Stimulated activated CD4-positive, alpha-beta T cell treated with anti-CD3 and anti-CD28 coated beads, Interleukin-4, amount 100 ng/mL, for 4 hours (primary cell): ENCODE results near the gene CUBN.
"Not testable (repeated sequence)": the region's sequence is repeated elsewhere in the genome, so short reads cannot be mapped to it uniquely, and the experiment has no call there.

Experiments used
- DNase-seq, 2 experiments: peaks; one replicate each; pipeline ENCODE4 v3.0.0-alpha.2; 2020

The CUBN gene

DNA sequence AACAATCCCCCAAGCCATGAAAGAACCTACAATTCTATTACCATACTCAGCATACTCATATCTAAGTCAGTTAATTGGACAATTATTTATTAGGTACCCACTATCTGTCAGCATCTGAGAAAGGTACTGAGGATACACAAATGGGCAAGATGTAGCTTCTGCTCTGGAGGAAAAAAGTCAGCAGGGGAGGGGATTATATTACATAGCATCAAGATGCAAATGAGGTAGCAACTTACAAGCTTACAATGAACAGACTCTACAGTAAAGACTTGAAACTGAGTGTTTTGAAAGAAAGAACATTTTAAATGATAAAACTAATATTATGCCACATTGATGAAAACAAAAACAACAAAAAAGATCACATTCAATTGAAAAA lies 10.8 kb upstream of the CUBN start:
- DNase-seq, result no peak

DNA sequence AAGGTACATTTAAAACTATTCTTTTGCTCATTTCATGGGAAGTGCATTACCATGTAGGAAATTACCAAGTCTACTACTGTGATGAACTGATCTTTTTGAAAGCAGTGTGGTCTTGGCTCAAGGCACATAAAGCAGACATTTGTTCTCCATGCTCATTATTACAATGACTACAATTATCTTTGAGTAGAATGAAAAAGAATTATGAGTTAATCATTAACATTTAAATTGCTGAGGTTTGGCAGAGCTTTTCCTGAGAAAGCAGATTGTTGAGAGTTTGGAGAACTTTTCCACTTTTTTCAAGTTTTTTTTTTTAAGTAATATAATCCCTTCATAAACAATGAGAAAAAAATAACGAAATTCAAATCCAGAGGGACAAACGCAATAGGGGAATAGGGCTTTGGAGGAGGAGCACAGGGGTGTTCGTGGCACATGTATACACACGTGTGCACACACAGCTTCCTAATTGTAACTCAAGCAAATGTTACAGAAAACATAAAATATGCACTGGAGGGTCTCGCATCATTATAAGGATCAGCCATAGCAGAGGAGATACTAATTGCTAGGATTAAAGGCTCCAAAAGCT lies 8.9 kb upstream of the CUBN start:
- no peak for DNase-seq

DNA sequence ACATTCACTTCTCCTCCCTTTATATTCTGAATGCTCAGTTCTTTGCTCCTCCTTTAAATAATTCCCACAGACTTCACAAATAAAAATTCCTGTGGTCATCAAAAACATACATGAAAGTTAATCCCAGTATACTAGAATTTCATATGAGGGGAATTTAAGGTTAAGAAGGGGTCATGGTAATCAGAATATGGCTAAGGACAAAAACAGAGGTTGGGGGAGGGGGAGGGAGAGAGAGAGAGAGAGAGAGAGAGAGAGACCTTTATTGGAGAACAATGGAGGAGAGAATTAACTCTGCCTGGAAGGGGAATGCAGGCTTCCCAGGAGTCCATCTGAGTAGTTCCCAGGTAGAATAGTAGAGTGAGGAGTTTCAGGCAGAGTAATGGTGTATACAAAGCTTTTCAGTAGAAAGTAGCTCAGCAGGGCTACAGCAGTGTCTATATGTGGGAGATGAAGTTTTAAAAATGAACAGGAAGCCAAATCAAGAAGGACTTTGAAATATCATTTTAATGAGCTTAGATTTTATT lies 5.2 kb upstream of the CUBN start:
- no peak for DNase-seq

DNA sequence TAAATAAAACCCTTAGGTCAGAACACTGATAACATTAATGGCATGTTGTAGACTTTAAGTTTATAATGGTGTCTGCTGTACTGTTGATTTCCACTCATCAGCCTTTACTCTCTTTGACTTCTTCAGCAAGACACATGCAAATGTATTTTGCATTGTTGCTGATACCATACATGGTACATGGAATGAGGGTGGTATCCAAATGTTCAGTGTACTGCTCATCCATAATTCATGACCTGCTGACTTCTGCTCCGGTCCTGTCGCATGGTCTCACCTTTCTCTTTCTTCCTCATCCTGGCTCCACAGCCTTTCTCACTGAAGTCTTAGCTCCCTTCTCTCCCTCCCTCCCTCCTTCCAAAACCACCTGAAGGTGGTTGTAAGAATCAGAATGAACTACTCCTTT lies 4.7 kb upstream of the CUBN start:
- DNase-seq, result no peak

- DNase-seq, result no peak
Observed at GRCh38 chr10:17128261-17128660, 1.4 kb downstream of the CUBN start.

DNA sequence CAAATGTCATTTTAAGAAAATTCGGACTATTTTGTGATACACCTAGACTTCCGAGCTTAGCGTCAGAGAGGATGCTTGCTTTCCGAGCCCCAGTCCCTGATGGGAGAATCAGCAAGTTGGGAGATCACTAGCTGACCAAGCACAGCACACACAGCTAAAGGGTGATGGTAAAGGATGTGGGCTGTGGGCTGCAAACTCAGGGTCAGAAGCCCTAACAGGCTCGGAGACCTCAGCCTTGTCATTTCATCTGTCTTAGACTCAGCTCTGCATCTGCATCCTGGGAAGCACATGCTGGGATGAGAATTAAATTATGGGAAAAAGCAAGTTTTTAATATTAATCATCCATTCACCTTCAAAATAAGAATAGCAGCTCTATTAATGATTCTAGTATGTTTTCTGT lies 3.3 kb downstream of the CUBN start:
- DNase-seq, result no peak

DNA sequence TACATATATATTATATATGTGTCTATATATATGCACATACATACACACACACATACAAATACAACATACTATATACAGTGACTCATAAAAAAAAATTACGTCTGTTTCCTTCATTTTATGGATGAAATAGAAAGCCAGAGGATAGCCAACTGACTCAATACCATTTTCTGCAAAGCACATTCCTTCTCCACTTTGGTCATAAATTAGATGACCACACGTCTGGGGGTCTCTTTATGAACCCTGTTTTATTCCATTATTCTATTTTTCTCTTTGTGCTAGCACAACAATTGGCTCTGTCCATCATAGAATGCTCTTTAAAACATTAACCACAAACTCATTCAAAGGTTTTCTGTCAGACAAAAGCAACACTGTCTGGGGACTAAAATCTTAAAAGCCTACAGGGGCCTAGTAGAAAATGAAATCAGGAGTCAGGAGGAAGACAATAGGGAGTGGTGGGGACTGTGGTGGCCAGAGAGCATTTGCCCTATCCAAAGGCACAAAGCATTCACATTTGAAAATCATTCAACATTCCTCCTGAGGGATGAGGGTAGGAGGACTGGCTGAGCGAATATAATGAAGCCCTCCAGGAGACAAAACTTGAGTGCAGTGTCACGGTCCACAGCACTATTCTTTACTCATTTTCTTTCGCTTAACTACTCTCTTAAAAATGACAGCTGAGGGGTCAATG lies 4.3 kb downstream of the CUBN start:
- DNase-seq, result no peak

DNA sequence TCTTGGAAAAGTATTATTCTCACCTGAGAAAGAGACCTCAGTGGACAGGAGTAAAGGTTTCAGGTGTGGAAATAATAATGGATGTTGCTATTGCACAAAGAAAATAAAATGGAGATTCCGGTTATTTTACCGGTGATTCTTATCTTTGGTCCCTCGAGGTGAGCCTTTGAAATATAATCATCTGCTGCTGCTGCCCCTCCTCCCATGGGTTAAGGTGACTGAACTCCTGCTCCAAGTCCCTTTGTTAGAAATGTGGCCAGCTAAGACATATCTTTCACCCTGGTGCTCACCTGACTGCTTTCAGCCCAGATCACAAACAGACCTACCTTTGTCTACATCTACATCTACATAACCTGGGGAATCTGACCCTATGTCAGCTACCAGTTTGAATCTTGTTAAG lies 5.7 kb downstream of the CUBN start:
- DNase-seq, result no peak

GRCh38 chr10:17122726-17123661 lies 6.6 kb downstream of the CUBN start:
- no peak for DNase-seq

DNA sequence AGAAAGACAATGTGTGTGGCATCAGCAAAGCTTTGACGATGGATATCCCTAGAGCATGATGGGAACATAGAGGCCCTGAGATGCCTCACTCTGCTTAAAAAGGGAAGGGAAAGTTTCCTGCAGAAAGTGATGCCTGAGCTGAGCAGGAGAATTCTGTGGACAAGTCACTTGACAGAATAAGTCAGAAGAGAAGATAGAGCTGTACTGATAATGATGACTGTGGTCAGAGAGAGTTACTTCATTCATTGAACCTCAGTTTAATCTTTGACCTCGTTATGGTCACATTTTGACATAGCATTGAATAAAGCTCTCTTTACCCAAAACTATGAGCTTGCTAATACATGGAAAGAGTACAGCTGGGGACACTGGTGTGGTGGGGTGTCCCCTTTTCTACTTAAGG lies 7.6 kb downstream of the CUBN start:
- no peak for DNase-seq

DNA sequence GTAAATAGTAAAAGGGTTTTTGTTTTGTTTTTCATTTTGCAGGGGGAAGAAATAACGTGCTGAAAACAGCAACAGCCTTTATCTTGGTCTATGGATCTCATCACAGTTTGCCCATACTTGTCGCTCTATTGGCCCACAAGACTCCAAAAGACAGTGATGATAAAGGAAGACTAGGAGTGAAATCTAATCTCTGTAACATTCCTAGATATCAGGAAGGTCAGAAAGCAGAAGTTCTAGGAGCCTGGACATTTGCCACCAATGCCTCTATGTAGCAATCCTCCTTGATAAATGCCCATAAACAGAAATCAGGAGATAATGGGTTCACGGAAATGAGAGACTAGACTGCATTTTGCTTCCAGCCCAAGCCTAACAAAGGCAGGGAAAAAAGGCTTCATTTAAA lies 8.9 kb downstream of the CUBN start:
- DNase-seq, result no peak

DNA sequence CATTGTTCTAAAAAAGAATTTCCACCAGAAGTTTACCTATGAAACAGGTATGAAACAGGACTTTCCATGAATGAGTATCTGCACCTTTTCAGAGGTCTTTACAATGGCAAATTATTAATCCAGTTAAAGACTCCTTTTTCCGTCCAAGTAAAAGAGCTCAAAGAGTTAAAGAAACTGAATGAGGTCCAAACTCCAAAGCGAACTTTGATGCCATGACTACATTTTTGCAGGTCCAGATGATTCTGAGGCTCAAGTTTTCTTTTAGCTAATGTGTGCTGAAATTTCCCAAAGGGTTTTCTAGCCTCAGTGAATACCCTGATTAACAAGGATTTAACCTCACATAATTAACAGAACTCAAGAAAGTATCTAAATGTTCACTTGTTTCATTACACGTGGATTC lies 9.8 kb downstream of the CUBN start:
- DNase-seq, result no peak

GRCh38 chr10:17116193-17116592 lies 13.4 kb downstream of the CUBN start:
- DNase-seq, result no peak

DNA sequence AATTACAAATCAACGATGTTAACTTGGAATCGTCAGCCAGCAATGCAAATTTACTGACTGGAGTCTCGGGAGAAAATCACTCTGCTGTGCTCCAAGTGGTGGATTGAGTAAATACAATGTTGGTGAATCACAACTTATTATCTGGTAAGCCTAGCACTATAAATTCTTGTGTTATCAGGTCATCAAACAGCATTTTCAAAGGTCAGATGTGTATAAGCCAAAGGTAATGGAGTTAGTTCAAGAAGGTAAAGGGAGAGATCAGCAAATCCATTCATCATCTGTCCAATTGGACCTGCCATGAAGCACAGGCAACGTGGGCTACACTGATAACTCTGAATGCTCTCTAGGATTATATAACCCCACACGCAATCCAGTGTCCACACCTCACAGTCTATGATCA lies 13.9 kb downstream of the CUBN start:
- no peak for DNase-seq

- not testable (repeated sequence) for DNase-seq
Observed at GRCh38 chr10:17114878-17115444, 14.7 kb downstream of the CUBN start.

DNA sequence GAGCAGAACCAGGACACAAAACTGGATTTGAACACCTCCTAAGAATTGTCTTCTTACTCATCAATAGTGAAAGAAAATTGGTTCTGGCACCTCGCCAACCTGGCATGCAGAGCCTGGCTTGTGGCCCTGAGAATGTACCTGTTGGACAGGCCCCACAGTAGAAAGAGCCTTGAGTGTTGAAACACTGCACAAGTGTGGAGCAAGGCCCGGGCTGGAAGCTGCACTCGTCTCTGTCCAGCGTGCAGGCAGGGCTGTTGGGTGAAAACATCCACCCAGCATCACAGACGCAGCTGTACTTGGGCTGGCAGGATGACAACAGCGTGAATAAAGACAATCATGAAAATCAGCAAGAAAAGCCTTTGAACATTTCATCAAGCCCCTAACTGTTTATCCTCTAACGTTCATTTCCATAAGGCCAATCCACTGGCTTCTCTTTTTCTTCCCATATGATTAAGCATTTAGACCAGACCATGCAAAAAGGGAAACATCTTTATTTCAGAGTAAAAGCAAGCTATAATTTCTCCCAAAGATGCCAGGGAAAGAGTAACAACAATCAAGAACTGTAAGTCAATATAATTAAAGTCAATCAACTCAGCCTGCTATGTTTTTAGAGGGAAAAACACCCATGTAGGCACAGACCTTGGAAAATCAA lies 15.6 kb downstream of the CUBN start:
- DNase-seq, result no peak

GRCh38 chr10:17113346-17113745 lies 16.3 kb downstream of the CUBN start:
- DNase-seq, result no peak

- DNase-seq, result no peak
Observed at GRCh38 chr10:17112566-17112965, 17.0 kb downstream of the CUBN start.

GRCh38 chr10:17109475-17110207 lies 20.0 kb downstream of the CUBN start:
- DNase-seq, result peak in 1 of 2 experiments; percentile 13

- no peak for DNase-seq
Observed at GRCh38 chr10:17109046-17109445, 20.6 kb downstream of the CUBN start.

GRCh38 chr10:17106991-17107390 lies 22.6 kb downstream of the CUBN start:
- no peak for DNase-seq

GRCh38 chr10:17101910-17102266 lies 27.7 kb downstream of the CUBN start:
- DNase-seq, result no peak
